Keratinocyte (primary cell): ENCODE measurements around the gene PRKCE. TPM values are rescaled to one million over a fixed set of nuclear protein-coding genes. Genes with fewer than 3 reads are reported as not detected.

ENCODE experiments used
- DNase-seq: peaks from one replicate; pipeline ENCODE4 v3.0.0-alpha.2; 2011; ENCODE audit warnings: low read depth, missing footprints, low spot score
- FAIRE-seq: peaks from 2 replicates; lab custom pipeline; 2011; peaks lifted over from hg19 to GRCh38; lab: Jason Lieb, UNC
- H2AFZ ChIP-seq: 2 replicates; pipeline ENCODE4 v1.6.0; 2012; ENCODE audit warnings: low read length, control low read depth, inconsistent platforms; ENCODE audit not compliant: control insufficient read depth
- H3K27ac ChIP-seq: 2 replicates; pipeline ENCODE4 v1.5.1; 2011; ENCODE audit warnings: low read length; ENCODE audit not compliant: control insufficient read depth, insufficient read depth
- H3K27me3 ChIP-seq: 3 replicates; pipeline ENCODE4 v1.6.0; 2011; ENCODE audit warnings: low read length; ENCODE audit not compliant: control insufficient read depth, insufficient read depth; ENCODE audit errors: extremely low read depth
- H3K36me3 ChIP-seq, 2 experiments: 2 replicates in 1 of 2; 3 replicates in 1 of 2; pipeline ENCODE4 v1.5.1; 2011; ENCODE audit warnings: low read length in 2 of 2, mild to moderate bottlenecking in 1 of 2; ENCODE audit not compliant: control insufficient read depth in 2 of 2, insufficient read depth in 2 of 2; ENCODE audit errors: extremely low read depth in 1 of 2
- H3K4me1 ChIP-seq: 3 replicates; pipeline ENCODE4 v1.5.1; 2011; ENCODE audit warnings: low read length; ENCODE audit not compliant: control insufficient read depth, insufficient read depth; ENCODE audit errors: extremely low read depth
- H3K4me2 ChIP-seq: 3 replicates; pipeline ENCODE4 v1.6.0; 2011; ENCODE audit warnings: low read depth, low read length; ENCODE audit not compliant: control insufficient read depth, insufficient read depth; ENCODE audit errors: extremely low read depth
- H3K4me3 ChIP-seq, 3 experiments: fragments of 200-600 bp in 1 of 3; sonication (generic) in 1 of 3; 2 replicates in 2 of 3; 3 replicates in 1 of 3; pipeline ENCODE4 v1.5.1; 2011 to 2016; ENCODE audit warnings: low read length in 3 of 3, mild to moderate bottlenecking in 3 of 3, control low read depth in 2 of 3, inconsistent platforms in 1 of 3, low read depth in 1 of 3, mixed read lengths in 1 of 3, mixed run types in 1 of 3, moderate library complexity in 1 of 3; ENCODE audit not compliant: control insufficient read depth in 2 of 3, insufficient read depth in 2 of 3; ENCODE audit errors: extremely low read depth in 1 of 3
- H3K79me2 ChIP-seq: 2 replicates; pipeline ENCODE4 v1.6.0; 2012; ENCODE audit warnings: low read length; ENCODE audit not compliant: control insufficient read depth, insufficient read depth
- H3K9ac ChIP-seq: 3 replicates; pipeline ENCODE4 v1.6.0; 2011; ENCODE audit warnings: low read length; ENCODE audit not compliant: control insufficient read depth, insufficient read depth; ENCODE audit errors: extremely low read depth
- H3K9me1 ChIP-seq: 3 replicates; pipeline ENCODE4 v1.6.0; 2011; ENCODE audit warnings: low read length; ENCODE audit not compliant: control insufficient read depth, insufficient read depth; ENCODE audit errors: extremely low read depth
- H3K9me3 ChIP-seq: 2 replicates; pipeline ENCODE4 v1.5.1; 2012; ENCODE audit warnings: low read depth, low read length; ENCODE audit not compliant: control insufficient read depth
- H4K20me1 ChIP-seq: 3 replicates; pipeline ENCODE4 v1.6.0; 2011; ENCODE audit warnings: low read length; ENCODE audit not compliant: control insufficient read depth, insufficient read depth; ENCODE audit errors: extremely low read depth
- EZH2 ChIP-seq: IDR thresholded peaks from one replicate; pipeline ENCODE4 v1.6.1; 2012; ENCODE audit warnings: inconsistent platforms, mild to moderate bottlenecking, low read length, moderate library complexity
- dilution Hi-C: fragments of 300-500 bp; cut with MboI; formaldehyde crosslinking; loops from one replicate; pipeline ENCODE4 v1.7.0; 2020; ENCODE audit warnings: low sequenced_read_pairs; ENCODE audit not compliant: extremely low pct_ligation_motif_present
- polyA plus RNA-seq, 5 experiments: library from polyadenylated mRNA; depleted of rRNA in 3 of 5; stranded (reverse) in 3 of 5; stranded (forward) in 1 of 5; unstranded in 1 of 5; fragments of >200 nt; gene quantifications; 1 replicate in 1 of 5; 2 replicates in 3 of 5; 3 replicates in 1 of 5; pipeline versions ENCODE4 v1.2.1 to v1.2.3, GENCODE V29; 2011 to 2012; ENCODE audit warnings: missing spikeins in 2 of 5, low read depth in 1 of 5, low replicate concordance in 1 of 5
- TF ChIP-seq, protein P1 (sequence below), 3 experiments: IDR thresholded peaks in 1 of 3; conservative IDR thresholded peaks in 1 of 3; optimal IDR thresholded peaks in 1 of 3; 2 replicates in 2 of 3; 3 replicates in 1 of 3; pipeline versions ENCODE3 to v1.5.1; 2011; ENCODE audit warnings: low read length in 3 of 3, mild to moderate bottlenecking in 3 of 3, moderate library complexity in 2 of 3, control low read depth in 1 of 3, inconsistent platforms in 1 of 3; ENCODE audit not compliant: insufficient read depth in 2 of 3; ENCODE audit errors: extremely low read depth in 1 of 3

PRKCE gene
- polyA plus RNA-seq, 1 donor (not counting 4 experiments of a cell fraction or from before 2014, with no cell fraction given), result 2.0 TPM

DNA sequence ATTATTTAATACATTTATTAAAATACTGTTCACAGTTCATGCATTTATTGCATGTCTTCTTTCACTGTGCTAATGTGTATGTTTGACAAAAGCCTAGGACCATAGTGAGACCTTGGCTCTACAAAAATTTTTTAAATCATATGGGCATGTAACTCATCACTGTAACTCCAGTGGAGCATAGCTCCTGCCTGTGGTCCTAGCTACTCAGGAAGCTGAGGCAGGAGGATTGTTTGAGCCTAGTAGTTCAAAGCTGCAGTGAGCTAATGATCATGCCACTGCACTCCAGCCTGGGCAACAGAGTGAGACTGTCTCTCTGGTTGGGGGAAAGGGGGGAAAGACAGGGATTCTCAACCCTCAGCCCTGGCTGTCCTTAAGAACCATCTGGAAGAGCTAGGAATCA, 137.8 kb downstream of the PRKCE start:
- Histone ChIP-seq H4K20me1 (no peaks in the 10 kb centered on the region), H3K4me3 (no peak overlapping the region), H3K9me1 (no peaks in the 10 kb centered on the region), H3K9me3 (no peaks in the 10 kb centered on the region), H3K4me1 (no peaks in the 10 kb centered on the region), H3K36me3 (no peaks in the 10 kb centered on the region), H3K9ac (no peak overlapping the region), H3K27ac (no peak overlapping the region), H3K27me3 (no peaks in the 10 kb centered on the region), H3K79me2 (no peaks in the 10 kb centered on the region), H2AFZ (no peak overlapping the region), H3K4me2 (no peak overlapping the region)
- FAIRE-seq, result no peak
- TF ChIP-seq, protein P1, sequence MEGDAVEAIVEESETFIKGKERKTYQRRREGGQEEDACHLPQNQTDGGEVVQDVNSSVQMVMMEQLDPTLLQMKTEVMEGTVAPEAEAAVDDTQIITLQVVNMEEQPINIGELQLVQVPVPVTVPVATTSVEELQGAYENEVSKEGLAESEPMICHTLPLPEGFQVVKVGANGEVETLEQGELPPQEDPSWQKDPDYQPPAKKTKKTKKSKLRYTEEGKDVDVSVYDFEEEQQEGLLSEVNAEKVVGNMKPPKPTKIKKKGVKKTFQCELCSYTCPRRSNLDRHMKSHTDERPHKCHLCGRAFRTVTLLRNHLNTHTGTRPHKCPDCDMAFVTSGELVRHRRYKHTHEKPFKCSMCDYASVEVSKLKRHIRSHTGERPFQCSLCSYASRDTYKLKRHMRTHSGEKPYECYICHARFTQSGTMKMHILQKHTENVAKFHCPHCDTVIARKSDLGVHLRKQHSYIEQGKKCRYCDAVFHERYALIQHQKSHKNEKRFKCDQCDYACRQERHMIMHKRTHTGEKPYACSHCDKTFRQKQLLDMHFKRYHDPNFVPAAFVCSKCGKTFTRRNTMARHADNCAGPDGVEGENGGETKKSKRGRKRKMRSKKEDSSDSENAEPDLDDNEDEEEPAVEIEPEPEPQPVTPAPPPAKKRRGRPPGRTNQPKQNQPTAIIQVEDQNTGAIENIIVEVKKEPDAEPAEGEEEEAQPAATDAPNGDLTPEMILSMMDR (optimal IDR thresholded peaks at IDR 0.05 in 1 of 3, IDR thresholded peaks at IDR 0.05 in 1 of 3, conservative IDR thresholded peaks at IDR 0.05 in 1 of 3; ENCODE audit: extremely low read depth in 1 of 3, insufficient read depth in 2 of 3, low read length in 3 of 3), result no peak
- TF ChIP-seq EZH2, result no peak
- dilution Hi-C loops, result no loop called here
- DNase-seq, result no peak

GRCh38 chr2:45789961-45790723, 138.7 kb downstream of the PRKCE start:
- H3K79me2 ChIP-seq, result no peaks in the 10 kb centered on the region
- FAIRE-seq (no peak), DNase-seq (no peak)
- dilution Hi-C loops, result no loop called here
- H3K27ac ChIP-seq, result no peak overlapping the region
- no peak overlapping the region for H2AFZ ChIP-seq
- no peaks in the 10 kb centered on the region for H3K4me1 ChIP-seq
- no peaks in the 10 kb centered on the region for H3K36me3 ChIP-seq
- no peak overlapping the region for H3K4me2 ChIP-seq
- no peaks in the 10 kb centered on the region for H4K20me1 ChIP-seq
- no peak overlapping the region for H3K4me3 ChIP-seq
- TF ChIP-seq, protein P1 (optimal IDR thresholded peaks at IDR 0.05 in 1 of 3, IDR thresholded peaks at IDR 0.05 in 1 of 3, conservative IDR thresholded peaks at IDR 0.05 in 1 of 3; ENCODE audit: extremely low read depth in 1 of 3, insufficient read depth in 2 of 3, low read length in 3 of 3), result no peak
- no peak for TF ChIP-seq EZH2
- no peaks in the 10 kb centered on the region for H3K27me3 ChIP-seq
- H3K9me3 ChIP-seq, result no peaks in the 10 kb centered on the region
- H3K9me1 ChIP-seq, result no peaks in the 10 kb centered on the region
- H3K9ac ChIP-seq, result no peak overlapping the region
